HL-60 (cell line): ENCODE data around the gene WDFY4.

Experiments used
- POLR2AphosphoS5 ChIP-seq: IDR thresholded peaks from 2 replicates; pipeline ENCODE4 v1.6.1; 2012; ENCODE audit warnings: low read depth
- SPI1 ChIP-seq: IDR thresholded peaks from 2 replicates; pipeline ENCODE4 v1.6.1; 2012; ENCODE audit warnings: low read depth, mild to moderate bottlenecking, borderline replicate concordance
- TF ChIP-seq, protein P1 (sequence below): IDR thresholded peaks from one replicate; pipeline ENCODE4 v1.5.1; 2011; ENCODE audit warnings: low read length, control low read depth, inconsistent platforms; ENCODE audit not compliant: insufficient read depth
- TF ChIP-seq, protein P2 (sequence below): IDR thresholded peaks from 2 replicates; pipeline ENCODE4 v1.6.1; 2012; ENCODE audit warnings: low read depth; ENCODE audit not compliant: insufficient replicate concordance

DNA sequence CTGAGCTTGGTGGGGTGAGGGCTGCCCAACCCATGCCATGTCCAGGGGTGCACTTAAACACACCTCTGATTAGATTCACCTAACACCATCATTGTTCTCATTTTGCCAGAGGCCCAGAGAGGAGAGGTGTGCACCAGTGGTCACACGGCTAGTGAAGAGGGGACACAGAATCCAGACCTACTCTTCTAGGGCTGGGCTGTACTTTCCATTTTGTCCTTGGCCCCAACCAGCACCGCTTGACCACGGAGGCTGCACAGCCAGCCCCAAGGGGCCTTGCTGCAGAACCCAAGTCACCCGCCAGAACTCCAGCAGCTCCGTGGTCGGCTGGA, 246 bp upstream of the WDFY4 start:
- TF ChIP-seq, protein P1, sequence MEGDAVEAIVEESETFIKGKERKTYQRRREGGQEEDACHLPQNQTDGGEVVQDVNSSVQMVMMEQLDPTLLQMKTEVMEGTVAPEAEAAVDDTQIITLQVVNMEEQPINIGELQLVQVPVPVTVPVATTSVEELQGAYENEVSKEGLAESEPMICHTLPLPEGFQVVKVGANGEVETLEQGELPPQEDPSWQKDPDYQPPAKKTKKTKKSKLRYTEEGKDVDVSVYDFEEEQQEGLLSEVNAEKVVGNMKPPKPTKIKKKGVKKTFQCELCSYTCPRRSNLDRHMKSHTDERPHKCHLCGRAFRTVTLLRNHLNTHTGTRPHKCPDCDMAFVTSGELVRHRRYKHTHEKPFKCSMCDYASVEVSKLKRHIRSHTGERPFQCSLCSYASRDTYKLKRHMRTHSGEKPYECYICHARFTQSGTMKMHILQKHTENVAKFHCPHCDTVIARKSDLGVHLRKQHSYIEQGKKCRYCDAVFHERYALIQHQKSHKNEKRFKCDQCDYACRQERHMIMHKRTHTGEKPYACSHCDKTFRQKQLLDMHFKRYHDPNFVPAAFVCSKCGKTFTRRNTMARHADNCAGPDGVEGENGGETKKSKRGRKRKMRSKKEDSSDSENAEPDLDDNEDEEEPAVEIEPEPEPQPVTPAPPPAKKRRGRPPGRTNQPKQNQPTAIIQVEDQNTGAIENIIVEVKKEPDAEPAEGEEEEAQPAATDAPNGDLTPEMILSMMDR: no peak
- TF ChIP-seq, protein P2, sequence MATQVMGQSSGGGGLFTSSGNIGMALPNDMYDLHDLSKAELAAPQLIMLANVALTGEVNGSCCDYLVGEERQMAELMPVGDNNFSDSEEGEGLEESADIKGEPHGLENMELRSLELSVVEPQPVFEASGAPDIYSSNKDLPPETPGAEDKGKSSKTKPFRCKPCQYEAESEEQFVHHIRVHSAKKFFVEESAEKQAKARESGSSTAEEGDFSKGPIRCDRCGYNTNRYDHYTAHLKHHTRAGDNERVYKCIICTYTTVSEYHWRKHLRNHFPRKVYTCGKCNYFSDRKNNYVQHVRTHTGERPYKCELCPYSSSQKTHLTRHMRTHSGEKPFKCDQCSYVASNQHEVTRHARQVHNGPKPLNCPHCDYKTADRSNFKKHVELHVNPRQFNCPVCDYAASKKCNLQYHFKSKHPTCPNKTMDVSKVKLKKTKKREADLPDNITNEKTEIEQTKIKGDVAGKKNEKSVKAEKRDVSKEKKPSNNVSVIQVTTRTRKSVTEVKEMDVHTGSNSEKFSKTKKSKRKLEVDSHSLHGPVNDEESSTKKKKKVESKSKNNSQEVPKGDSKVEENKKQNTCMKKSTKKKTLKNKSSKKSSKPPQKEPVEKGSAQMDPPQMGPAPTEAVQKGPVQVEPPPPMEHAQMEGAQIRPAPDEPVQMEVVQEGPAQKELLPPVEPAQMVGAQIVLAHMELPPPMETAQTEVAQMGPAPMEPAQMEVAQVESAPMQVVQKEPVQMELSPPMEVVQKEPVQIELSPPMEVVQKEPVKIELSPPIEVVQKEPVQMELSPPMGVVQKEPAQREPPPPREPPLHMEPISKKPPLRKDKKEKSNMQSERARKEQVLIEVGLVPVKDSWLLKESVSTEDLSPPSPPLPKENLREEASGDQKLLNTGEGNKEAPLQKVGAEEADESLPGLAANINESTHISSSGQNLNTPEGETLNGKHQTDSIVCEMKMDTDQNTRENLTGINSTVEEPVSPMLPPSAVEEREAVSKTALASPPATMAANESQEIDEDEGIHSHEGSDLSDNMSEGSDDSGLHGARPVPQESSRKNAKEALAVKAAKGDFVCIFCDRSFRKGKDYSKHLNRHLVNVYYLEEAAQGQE: no peak
- no peak for TF ChIP-seq POLR2AphosphoS5
- TF ChIP-seq SPI1: no peak
